Right lobe of liver (tissue), 6 donors: Measurements from ENCODE around the gene PRSS2. TPM values are rescaled to one million over a fixed set of nuclear protein-coding genes. Genes with fewer than 3 reads are reported as not detected.
"Not testable (repeated sequence)": the region's sequence is repeated elsewhere in the genome, so short reads cannot be mapped to it uniquely, and the experiment has no call there.

Source experiments
- ATAC-seq, 4 donors: fragments of 200-7000 bp; cut with Tn5 transposase; one replicate each; pipeline ENCODE4 v1.9.1; 2020; ENCODE audit warnings: mild to moderate bottlenecking in 4 of 4, moderate library complexity in 4 of 4
- DNase-seq, 3 donors: peaks; one replicate each; pipeline ENCODE4 v3.0.0-alpha.2; 2020
- H3K27ac ChIP-seq, 3 donors: fragments of 200-600 bp; one replicate each; pipeline ENCODE4 v1.8.0; 2022
- H3K27me3 ChIP-seq, 2 donors: fragments of 200-600 bp; one replicate each; pipeline ENCODE4 v1.8.0; 2022
- H3K36me3 ChIP-seq, 4 donors: fragments of 200-600 bp; sonication (generic) in 1 of 4; one replicate each; pipeline versions ENCODE4 v1.5.1 to v1.8.0; 2017 to 2022; ENCODE audit warnings: control low read depth in 1 of 4
- H3K4me1 ChIP-seq, 4 donors: fragments of 200-600 bp; sonication (generic) in 1 of 4; one replicate each; pipeline versions ENCODE4 v1.5.1 to v1.8.0; 2017 to 2022; ENCODE audit warnings: control low read depth in 1 of 4
- H3K4me3 ChIP-seq, 3 donors: fragments of 200-600 bp; one replicate each; pipeline ENCODE4 v1.8.0; 2022
- H3K9me3 ChIP-seq, 4 donors: fragments of 200-600 bp; sonication (generic) in 1 of 4; one replicate each; pipeline versions ENCODE4 v1.5.1 to v1.8.0; 2017 to 2022; ENCODE audit warnings: control low read depth in 1 of 4
- POLR2A ChIP-seq: fragments of 450-650 bp; IDR thresholded peaks from one replicate; pipeline ENCODE4 v1.6.1; 2017; ENCODE audit warnings: antibody characterized with exemption, mild to moderate bottlenecking
- WGBS: methylation state at CpG from one replicate; pipeline ENCODE4 v1.1.6; 2018; ENCODE audit warnings: low coverage, low lambda C conversion rate; ENCODE audit not compliant: insufficient coverage; ENCODE audit errors: missing lambda C conversion rate; 5-methylcytosine and 5-hydroxymethylcytosine counted together
- intact Hi-C, 2 donors: fragments of 100-400 bp; cut with DNase I; formaldehyde crosslinking; loops; one replicate each; pipeline versions ENCODE4 v1.11.2 to v1.14.1; 2022
- total RNA-seq, 6 experiments: library from RNA; depleted of rRNA in 2 of 6; stranded (reverse); fragments of >200 nt in 2 of 6; fragmentation: NEBNext Ultra II Directional in 3 of 6; extraction: Animal tissue kit (Norgen Biotek cat#: 25700) in 3 of 6; gene quantifications; one replicate each; pipeline versions ENCODE4 v1.1.0 to v1.2.4, GENCODE V29; 2016 to 2023
- TF ChIP-seq, protein P1 (sequence below), 4 donors: fragments of 200-600 bp in 3 of 4; fragments of 450-650 bp in 1 of 4; IDR thresholded peaks; one replicate each; pipeline versions ENCODE4 v1.5.1 to v1.8.0; 2016 to 2022; ENCODE audit warnings: antibody characterized with exemption in 4 of 4, mild to moderate bottlenecking in 2 of 4
- donor health status: DM: no; HTN: yes; CAD: no.
- donor health status: DM: no; HTN: no; CAD: no.
- donor health status: DM: no; HTN: no; CAD: no.
- donor health status: DM: no; HTN: yes; CAD: no.
- donor health status: DM: no; HTN: yes; CAD: no.

Gene PRSS2
- total RNA-seq, 6 experiments from 2014 or later: 0.26 TPM; not detected in 5

DNA sequence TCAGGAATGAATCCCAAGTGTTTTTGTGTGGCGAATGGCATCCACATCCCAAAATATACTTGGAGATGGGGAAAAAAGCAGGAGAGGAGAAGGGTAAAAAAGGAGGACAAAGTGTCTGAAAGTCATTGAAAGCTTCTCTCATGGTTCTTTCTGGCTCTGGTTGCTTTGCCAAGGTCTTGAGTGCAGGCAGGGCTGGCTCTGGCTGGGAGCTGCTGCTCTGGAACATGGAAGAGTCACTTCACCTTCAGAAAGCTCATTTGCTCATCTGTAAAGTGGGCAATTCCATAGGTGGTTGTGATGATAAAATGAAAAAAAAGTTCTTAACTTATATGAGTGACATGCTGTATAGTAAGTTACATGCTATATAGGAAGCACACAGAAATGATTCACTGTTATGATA is 2.9 kb upstream of the PRSS2 start:
- TF ChIP-seq, protein P1, sequence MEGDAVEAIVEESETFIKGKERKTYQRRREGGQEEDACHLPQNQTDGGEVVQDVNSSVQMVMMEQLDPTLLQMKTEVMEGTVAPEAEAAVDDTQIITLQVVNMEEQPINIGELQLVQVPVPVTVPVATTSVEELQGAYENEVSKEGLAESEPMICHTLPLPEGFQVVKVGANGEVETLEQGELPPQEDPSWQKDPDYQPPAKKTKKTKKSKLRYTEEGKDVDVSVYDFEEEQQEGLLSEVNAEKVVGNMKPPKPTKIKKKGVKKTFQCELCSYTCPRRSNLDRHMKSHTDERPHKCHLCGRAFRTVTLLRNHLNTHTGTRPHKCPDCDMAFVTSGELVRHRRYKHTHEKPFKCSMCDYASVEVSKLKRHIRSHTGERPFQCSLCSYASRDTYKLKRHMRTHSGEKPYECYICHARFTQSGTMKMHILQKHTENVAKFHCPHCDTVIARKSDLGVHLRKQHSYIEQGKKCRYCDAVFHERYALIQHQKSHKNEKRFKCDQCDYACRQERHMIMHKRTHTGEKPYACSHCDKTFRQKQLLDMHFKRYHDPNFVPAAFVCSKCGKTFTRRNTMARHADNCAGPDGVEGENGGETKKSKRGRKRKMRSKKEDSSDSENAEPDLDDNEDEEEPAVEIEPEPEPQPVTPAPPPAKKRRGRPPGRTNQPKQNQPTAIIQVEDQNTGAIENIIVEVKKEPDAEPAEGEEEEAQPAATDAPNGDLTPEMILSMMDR (IDR thresholded peaks at IDR 0.05): no peak
- no peak for TF ChIP-seq POLR2A
- Histone ChIP-seq H3K4me3 (no peak overlapping the region), H3K36me3 (no peaks in the 10 kb centered on the region), H3K27ac (no peak overlapping the region), H3K9me3 (no peaks in the 10 kb centered on the region), H3K27me3 (no peaks in the 10 kb centered on the region), H3K4me1 (no peaks in the 10 kb centered on the region)
- intact Hi-C loops: no loop called here
- DNase-seq (no peak), ATAC-seq (no peak)
- 31% methylated on average over 1 of the region's 1 CpG for WGBS

DNA sequence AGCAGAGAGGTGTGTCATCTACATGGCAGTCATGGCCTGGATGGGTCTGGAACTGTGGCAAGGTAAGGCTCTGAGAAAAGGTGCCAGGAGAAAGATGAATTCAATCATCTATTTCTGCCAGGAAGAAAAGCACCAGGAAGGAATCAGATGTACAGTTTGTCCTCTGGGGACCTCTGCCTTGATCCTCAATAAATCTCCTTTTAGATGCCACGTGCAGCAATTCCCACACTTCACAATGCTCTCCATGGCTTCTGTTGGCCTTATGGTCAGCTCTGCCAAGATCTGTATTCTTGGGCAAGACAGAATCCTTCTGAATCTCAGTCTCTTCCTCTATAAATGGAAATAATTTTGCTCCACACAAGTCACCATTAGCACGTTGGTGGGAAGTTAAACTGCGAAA is 1.9 kb upstream of the PRSS2 start:
- DNase-seq, H3K27ac ChIP-seq, H3K36me3 ChIP-seq: not testable (repeated sequence)

DNA sequence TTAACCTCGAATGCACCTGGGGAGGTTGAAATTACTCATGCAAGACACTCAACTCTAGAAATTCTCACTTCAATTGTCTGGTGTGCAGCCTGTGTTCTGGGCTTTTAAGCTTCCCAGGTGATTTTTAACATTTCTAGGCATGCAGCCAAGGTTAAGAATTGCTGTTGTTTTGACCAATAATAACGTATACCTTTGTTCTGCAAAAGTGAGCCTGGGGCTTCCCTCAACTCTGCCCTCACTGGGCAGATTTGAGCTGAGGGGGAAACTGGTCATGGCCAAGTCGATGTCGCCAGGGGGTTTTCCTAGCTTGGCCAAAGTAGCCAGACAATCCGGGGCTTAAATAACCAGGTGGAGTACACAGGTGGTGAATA is 568 bp downstream of the PRSS2 start:
- Histone ChIP-seq H3K4me3 (no peak overlapping the region), H3K9me3 (no peaks in the 10 kb centered on the region), H3K27me3 (no peaks in the 10 kb centered on the region), H3K36me3 (no peaks in the 10 kb centered on the region), H3K27ac (no peak overlapping the region), H3K4me1 (no peaks in the 10 kb centered on the region)
- 21% methylated on average over 3 of the region's 5 CpGs for WGBS
- intact Hi-C loops: no loop called here
- ATAC-seq (no peak), DNase-seq (no peak)
- TF ChIP-seq, protein P1 (IDR thresholded peaks at IDR 0.05): no peak
- TF ChIP-seq POLR2A: no peak

More for the DNA sequence above, 1.9 kb upstream of the PRSS2 start:
- ATAC-seq, intact Hi-C loops, H3K9me3 ChIP-seq, H3K4me1 ChIP-seq, H3K27me3 ChIP-seq, H3K4me3 ChIP-seq: not testable (repeated sequence)
- WGBS: 57% methylated on average over 3 of the region's 3 CpGs

DNA sequence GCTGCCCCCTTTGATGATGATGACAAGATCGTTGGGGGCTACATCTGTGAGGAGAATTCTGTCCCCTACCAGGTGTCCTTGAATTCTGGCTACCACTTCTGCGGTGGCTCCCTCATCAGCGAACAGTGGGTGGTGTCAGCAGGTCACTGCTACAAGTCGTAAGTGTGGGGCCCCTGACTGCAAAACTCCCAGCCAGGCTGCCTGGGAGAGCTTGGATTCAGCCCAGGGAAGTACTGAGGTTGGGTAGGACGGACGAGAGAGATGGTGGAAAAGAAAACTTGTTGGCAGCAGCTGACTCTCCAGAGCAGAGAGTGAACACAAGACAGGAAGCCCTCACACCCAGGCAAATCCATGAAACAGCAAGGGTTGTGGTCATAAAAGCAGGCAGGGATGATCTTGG is 1.3 kb downstream of the PRSS2 start:
- TF ChIP-seq, protein P1 (IDR thresholded peaks at IDR 0.05): no peak
- no peak for TF ChIP-seq POLR2A
- Histone ChIP-seq H3K4me1 (no peaks in the 10 kb centered on the region), H3K4me3 (no peak overlapping the region), H3K36me3 (no peaks in the 10 kb centered on the region), H3K27me3 (no peaks in the 10 kb centered on the region), H3K27ac (no peak overlapping the region), H3K9me3 (no peaks in the 10 kb centered on the region)
- ATAC-seq: no peak
- intact Hi-C loops: no loop called here
- DNase-seq: no peak
- 20% methylated on average over 2 of the region's 6 CpGs for WGBS

DNA sequence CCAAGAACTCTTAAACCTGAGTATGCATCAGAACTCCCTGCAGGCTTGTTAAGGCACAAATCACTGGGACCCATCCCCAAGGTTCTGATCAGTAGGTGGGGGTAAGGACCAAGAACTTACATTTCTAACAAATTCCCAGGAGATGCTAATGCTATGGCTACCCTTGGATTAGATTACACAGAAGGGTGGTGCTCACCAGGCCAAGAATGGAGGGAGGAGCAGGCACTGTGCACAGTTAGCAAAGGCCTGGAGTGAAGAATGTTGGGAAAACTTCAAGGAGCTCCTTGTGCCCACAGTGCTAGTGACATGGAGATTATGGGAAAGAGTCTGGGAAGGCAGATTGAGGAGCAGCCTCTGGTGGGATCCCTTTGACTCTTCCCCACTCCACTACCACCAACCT is 1.9 kb downstream of the PRSS2 start:
- Histone ChIP-seq H3K27ac (no peak overlapping the region), H3K27me3 (no peaks in the 10 kb centered on the region), H3K4me1 (no peaks in the 10 kb centered on the region), H3K36me3 (no peaks in the 10 kb centered on the region), H3K4me3 (no peak overlapping the region), H3K9me3 (no peaks in the 10 kb centered on the region)
- intact Hi-C loops: no loop called here
- DNase-seq: no peak
- no peak for ATAC-seq
- TF ChIP-seq, protein P1 (IDR thresholded peaks at IDR 0.05): no peak
- no peak for TF ChIP-seq POLR2A
